Measurements from ENCODE around the gene HLCS. TPM values are rescaled to one million over a fixed set of nuclear protein-coding genes. Genes with fewer than 3 reads are reported as not detected.

HLCS gene
- total RNA-seq, 1 donor from 2014 or later: 25.0 TPM

- no peak overlapping the region for H2AFZ ChIP-seq (replicated peaks)
- Mint-ChIP-seq H3K4me1 (peaks cover 17% of the 10 kb centered on the region), H3K36me3 (peaks cover 3% of the 10 kb centered on the region), H3K9me3 (no peaks in the 10 kb centered on the region), H3K27ac (no peak overlapping the region), H3K4me3 (no peak overlapping the region), H3K27me3 (ENCODE audit: insufficient read depth, low read depth) (peaks cover 2% of the 10 kb centered on the region)
- no peak overlapping the region for H3K27ac ChIP-seq
- H4K20me1 ChIP-seq (ENCODE audit: low read depth): no peaks in the 10 kb centered on the region
- H3K4me3 ChIP-seq: no peak overlapping the region
- no peak for DNase-seq (ENCODE audit: low spot score)
- no peaks in the 10 kb centered on the region for H3F3A ChIP-seq (ENCODE audit: low read depth)
- H3K9me3 ChIP-seq (ENCODE audit: low read depth): no peaks in the 10 kb centered on the region
- H3K9ac ChIP-seq: no peak overlapping the region
- no peaks in the 10 kb centered on the region for H3K27me3 ChIP-seq
- H3K79me2 ChIP-seq (ENCODE audit: low read depth): no peaks in the 10 kb centered on the region
- H3K4me2 ChIP-seq: no peak overlapping the region
- H3K4me1 ChIP-seq: peaks cover 3% of the 10 kb centered on the region
- TF ChIP-seq CTCF (IDR thresholded peaks at IDR 0.05) (no peak), EZH2 (IDR thresholded peaks at IDR 0.05) (no peak), EZH2phosphoT487 (IDR thresholded peaks at IDR 0.05) (no peak)
- H3K36me3 ChIP-seq: no peaks in the 10 kb centered on the region
Observed at GRCh38 chr21:36864974-36865373, 101.5 kb downstream of the HLCS start.

- Histone ChIP-seq H3K79me2 (ENCODE audit: low read depth) (no peaks in the 10 kb centered on the region), H3F3A (ENCODE audit: low read depth) (no peaks in the 10 kb centered on the region), H3K9ac (no peak overlapping the region), H3K4me1 (no peaks in the 10 kb centered on the region), H3K27ac (no peak overlapping the region), H4K20me1 (ENCODE audit: low read depth) (no peaks in the 10 kb centered on the region), H3K9me3 (ENCODE audit: low read depth) (no peaks in the 10 kb centered on the region), H3K4me2 (no peak overlapping the region), H3K4me3 (no peak overlapping the region), H3K27me3 (no peaks in the 10 kb centered on the region), H3K36me3 (no peaks in the 10 kb centered on the region), H2AFZ (replicated peaks) (no peak overlapping the region)
- Mint-ChIP-seq H3K27ac (no peak overlapping the region), H3K4me3 (no peak overlapping the region), H3K4me1 (peaks cover 21% of the 10 kb centered on the region), H3K27me3 (ENCODE audit: insufficient read depth, low read depth) (peaks cover 2% of the 10 kb centered on the region), H3K36me3 (peaks cover 3% of the 10 kb centered on the region), H3K9me3 (no peaks in the 10 kb centered on the region)
- no peak for DNase-seq (ENCODE audit: low spot score)
- TF ChIP-seq EZH2 (IDR thresholded peaks at IDR 0.05) (no peak), EZH2phosphoT487 (IDR thresholded peaks at IDR 0.05) (no peak)
Observed at GRCh38 chr21:36863260-36863659, 103.2 kb downstream of the HLCS start.

GRCh38 chr21:36861595-36862323 is 104.7 kb downstream of the HLCS start:
- no peak overlapping the region for H3K27ac Mint-ChIP-seq
- H3K9ac ChIP-seq: no peak overlapping the region
- no peak overlapping the region for H3K4me2 ChIP-seq

More at GRCh38 chr21:36861595-36862323, 104.7 kb downstream of the HLCS start:
- DNase-seq (ENCODE audit: low spot score): no peak
- Histone ChIP-seq H2AFZ (replicated peaks) (no peak overlapping the region), H4K20me1 (ENCODE audit: low read depth) (no peaks in the 10 kb centered on the region), H3K27ac (no peak overlapping the region), H3K27me3 (no peaks in the 10 kb centered on the region), H3K9me3 (ENCODE audit: low read depth) (no peaks in the 10 kb centered on the region), H3F3A (ENCODE audit: low read depth) (no peaks in the 10 kb centered on the region), H3K36me3 (no peaks in the 10 kb centered on the region), H3K79me2 (ENCODE audit: low read depth) (no peaks in the 10 kb centered on the region), H3K4me1 (no peaks in the 10 kb centered on the region), H3K4me3 (no peak overlapping the region)
- Mint-ChIP-seq H3K36me3 (peaks cover 3% of the 10 kb centered on the region), H3K27me3 (ENCODE audit: insufficient read depth, low read depth) (peaks cover 4% of the 10 kb centered on the region), H3K4me3 (no peak overlapping the region), H3K9me3 (no peaks in the 10 kb centered on the region), H3K4me1 (peaks cover 21% of the 10 kb centered on the region)
- no peak for TF ChIP-seq EZH2phosphoT487 (IDR thresholded peaks at IDR 0.05)
- TF ChIP-seq CTCF (IDR thresholded peaks at IDR 0.05): no peak
- no peak for TF ChIP-seq EZH2 (IDR thresholded peaks at IDR 0.05)
